Activated gamma-delta T cell (primary cell): ENCODE results near the gene NXF3.
"Not testable (repeated sequence)": the region's sequence is repeated elsewhere in the genome, so short reads cannot be mapped to it uniquely, and the experiment has no call there.

Experiments
- DNase-seq: peaks from one replicate; lab custom pipeline; 2025; lab: John Stamatoyannopoulos, UW

Gene NXF3

DNA sequence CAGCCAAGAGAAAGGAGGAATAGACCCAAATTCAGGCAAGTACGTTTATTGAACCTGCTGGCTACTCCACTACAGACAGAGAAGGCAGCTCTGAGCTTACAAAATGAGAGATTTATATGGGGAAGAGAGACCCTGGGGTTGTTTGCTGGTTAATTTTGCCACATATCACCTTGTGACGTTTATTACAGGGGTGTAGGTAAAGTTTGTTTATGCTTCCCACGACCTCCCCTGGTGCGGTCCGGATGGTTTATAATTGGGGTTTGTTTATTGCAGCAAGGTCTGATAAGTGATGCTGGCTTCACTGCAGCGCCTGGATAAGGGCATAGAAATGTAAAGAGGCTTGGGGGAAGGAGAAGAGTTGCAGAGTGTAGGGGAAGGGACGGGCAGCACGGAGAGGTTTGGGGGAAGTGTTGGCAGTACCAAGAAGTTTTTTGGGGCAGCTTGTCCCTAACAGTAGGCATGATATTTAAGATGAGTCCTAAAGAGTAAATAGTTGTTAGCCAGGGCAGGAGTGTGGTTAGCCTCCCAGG lies 41.6 kb downstream of the NXF3 start:
- no peak for DNase-seq

DNA sequence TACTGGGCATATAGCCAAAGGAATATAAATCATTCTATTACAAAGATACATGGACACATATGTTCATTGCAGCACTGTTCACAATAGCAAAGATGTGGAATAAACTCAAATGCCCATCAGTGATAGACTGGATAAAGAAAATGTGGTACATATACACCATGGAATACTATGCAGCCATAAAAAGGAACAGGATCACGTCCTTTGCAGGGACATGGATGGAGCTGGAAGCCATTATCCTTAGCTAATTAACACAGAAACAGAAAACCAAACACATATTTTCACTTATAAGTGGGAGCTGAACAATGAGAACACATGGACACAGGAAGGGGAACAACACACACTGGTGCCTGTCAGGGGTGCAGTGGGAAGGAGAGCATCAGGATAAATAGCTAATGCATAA lies 59.6 kb downstream of the NXF3 start:
- not testable (repeated sequence) for DNase-seq
